T1000 (cell line): ENCODE results near the gene NCKAP1.
"Not testable (repeated sequence)": the region's sequence is repeated elsewhere in the genome, so short reads cannot be mapped to it uniquely, and the experiment has no call there.

Experiments
- DNase-seq: peaks from one replicate; lab custom pipeline; 2025; ENCODE audit warnings: mixed read lengths; lab: John Stamatoyannopoulos, UW

The NCKAP1 gene

GRCh38 chr2:182880100-182880499 is 158.2 kb downstream of the NCKAP1 start:
- DNase-seq: not testable (repeated sequence)

- not testable (repeated sequence) for DNase-seq
Observed at GRCh38 chr2:182876653-182877052, 161.6 kb downstream of the NCKAP1 start.

GRCh38 chr2:182870227-182870626 is 168.0 kb downstream of the NCKAP1 start:
- no peak for DNase-seq

GRCh38 chr2:182868054-182868796 is 170.0 kb downstream of the NCKAP1 start:
- no peak for DNase-seq

- DNase-seq: no peak
Observed at GRCh38 chr2:182867426-182868053, 170.7 kb downstream of the NCKAP1 start.

GRCh38 chr2:182866461-182867406 is 171.5 kb downstream of the NCKAP1 start, which contains the start of gene FRZB:
TSS of gene FRZB (minus strand) at chr2:182866637. CDS start at chr2:182866552, 85 bp downstream.
- peak; percentile 28 for DNase-seq

- no peak for DNase-seq
Observed at GRCh38 chr2:182866095-182866460, 172.2 kb downstream of the NCKAP1 start.

GRCh38 chr2:182864949-182865570 is 173.2 kb downstream of the NCKAP1 start:
- DNase-seq: no peak

GRCh38 chr2:182863642-182864041 is 174.6 kb downstream of the NCKAP1 start:
- no peak for DNase-seq

- DNase-seq: no peak
Observed at GRCh38 chr2:182862091-182862490, 176.2 kb downstream of the NCKAP1 start.

GRCh38 chr2:182860858-182861257 is 177.4 kb downstream of the NCKAP1 start:
- no peak for DNase-seq
